GM12875 (cell line): ENCODE results near the gene ZDHHC11B.
"Not testable (repeated sequence)": the region's sequence is repeated elsewhere in the genome, so short reads cannot be mapped to it uniquely, and the experiment has no call there.

Source experiments
- H3K4me3 ChIP-seq: one replicate; pipeline ENCODE4 v1.5.1; 2011; ENCODE audit warnings: low read depth, low read length, control low read depth
- TF ChIP-seq, protein P1 (sequence below): IDR thresholded peaks from 2 replicates; pipeline ENCODE4 v1.5.1; 2011; ENCODE audit warnings: low read depth, mild to moderate bottlenecking, control low read depth, inconsistent platforms, low read length, moderate library complexity, borderline replicate concordance; ENCODE audit not compliant: insufficient read depth

The ZDHHC11B gene

GRCh38 chr5:691817-692528 lies 92.6 kb downstream of the ZDHHC11B start:
- no peak overlapping the region for H3K4me3 ChIP-seq
- TF ChIP-seq, protein P1, sequence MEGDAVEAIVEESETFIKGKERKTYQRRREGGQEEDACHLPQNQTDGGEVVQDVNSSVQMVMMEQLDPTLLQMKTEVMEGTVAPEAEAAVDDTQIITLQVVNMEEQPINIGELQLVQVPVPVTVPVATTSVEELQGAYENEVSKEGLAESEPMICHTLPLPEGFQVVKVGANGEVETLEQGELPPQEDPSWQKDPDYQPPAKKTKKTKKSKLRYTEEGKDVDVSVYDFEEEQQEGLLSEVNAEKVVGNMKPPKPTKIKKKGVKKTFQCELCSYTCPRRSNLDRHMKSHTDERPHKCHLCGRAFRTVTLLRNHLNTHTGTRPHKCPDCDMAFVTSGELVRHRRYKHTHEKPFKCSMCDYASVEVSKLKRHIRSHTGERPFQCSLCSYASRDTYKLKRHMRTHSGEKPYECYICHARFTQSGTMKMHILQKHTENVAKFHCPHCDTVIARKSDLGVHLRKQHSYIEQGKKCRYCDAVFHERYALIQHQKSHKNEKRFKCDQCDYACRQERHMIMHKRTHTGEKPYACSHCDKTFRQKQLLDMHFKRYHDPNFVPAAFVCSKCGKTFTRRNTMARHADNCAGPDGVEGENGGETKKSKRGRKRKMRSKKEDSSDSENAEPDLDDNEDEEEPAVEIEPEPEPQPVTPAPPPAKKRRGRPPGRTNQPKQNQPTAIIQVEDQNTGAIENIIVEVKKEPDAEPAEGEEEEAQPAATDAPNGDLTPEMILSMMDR, result no peak

DNA sequence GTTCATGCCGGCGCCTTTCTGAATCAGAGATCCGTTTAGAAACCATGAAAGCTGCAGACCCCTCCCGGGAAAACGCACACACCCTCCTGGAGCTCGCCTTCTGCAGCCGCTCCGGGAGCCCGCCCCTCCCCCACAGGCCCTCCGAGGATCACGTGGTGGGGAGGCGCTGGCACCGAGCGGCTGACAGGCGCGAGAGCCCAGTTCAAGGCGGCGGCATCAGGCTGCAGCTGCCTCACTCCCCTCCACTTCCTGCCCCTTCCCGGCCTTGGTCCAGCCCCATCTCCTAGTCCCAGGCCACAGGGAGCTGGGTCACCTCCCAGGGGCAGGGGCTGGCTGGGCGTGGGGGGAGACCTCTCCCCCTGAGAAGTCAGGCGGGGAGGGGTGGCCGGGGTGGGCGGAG lies 93.5 kb downstream of the ZDHHC11B start:
- not testable (repeated sequence) for H3K4me3 ChIP-seq

DNA sequence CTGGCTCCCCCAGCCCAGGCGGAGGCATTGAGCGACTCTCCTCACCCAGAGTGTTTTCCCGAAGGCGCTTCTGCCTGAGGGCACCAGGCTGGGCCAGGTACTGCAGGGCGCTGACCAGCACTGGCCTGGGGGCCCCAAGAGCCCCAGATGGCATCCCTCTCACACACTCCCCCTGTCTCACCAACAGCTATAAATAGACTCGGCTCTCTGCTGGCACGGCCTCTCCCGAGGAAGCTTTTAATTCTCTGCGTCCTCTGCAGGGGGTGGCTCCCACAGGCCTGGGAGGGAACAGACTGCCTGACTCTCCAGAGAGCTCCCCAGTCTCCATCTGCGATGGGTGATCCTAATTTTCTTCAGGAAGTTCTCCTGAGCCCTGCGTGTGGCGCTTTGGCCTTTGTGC lies 94.2 kb downstream of the ZDHHC11B start:
- H3K4me3 ChIP-seq, result not testable (repeated sequence)

GRCh38 chr5:688348-689010 lies 96.0 kb downstream of the ZDHHC11B start:
- H3K4me3 ChIP-seq, result not testable (repeated sequence)

GRCh38 chr5:686936-687335 lies 97.6 kb downstream of the ZDHHC11B start:
- not testable (repeated sequence) for H3K4me3 ChIP-seq

GRCh38 chr5:686172-686523 lies 98.4 kb downstream of the ZDHHC11B start:
- H3K4me3 ChIP-seq, result not testable (repeated sequence)

DNA sequence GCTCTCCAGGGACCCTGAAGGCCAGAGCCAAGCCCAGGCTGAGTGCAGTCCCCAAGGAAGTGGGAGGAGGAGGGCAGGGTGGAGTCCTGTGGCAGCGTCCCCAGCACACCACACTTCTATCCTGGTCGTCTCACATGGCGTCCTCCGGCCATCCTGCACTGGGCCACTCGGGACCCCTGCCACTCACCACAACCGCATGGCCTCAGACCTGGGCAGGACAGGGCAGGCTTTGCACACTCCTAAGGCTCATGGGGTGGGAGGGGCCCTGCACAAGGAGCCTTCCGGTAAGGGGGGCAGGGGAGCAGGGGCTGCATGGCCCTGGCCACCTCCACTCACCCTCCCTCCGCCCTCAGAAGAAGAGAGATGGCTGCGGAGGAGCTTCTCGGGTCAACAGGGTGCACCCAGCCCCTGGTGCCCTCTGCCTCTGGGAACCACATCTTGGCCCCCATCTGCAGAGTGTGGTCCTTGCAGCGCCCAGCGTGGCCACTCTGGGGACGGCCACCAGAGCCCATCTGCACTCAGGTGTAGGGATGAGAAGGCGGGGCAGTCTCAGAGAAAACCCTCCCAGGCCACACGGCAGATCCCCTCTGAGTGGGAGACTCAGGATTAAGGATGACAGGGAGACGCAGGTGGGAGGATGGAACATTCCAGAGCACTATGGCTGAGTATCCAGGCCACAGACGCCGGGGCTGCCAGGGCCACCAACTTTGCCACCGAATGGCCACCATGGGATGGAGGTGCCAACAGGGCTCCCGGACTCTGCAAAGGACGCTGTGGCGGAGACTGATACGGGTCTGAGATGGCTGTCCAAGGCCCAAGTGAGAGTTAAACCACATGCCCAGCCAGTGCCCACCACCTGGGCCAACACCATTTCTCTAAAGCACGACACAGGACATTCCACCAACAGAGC lies 99.0 kb downstream of the ZDHHC11B start:
- H3K4me3 ChIP-seq, result no peak overlapping the region
- TF ChIP-seq, protein P1, result no peak

- TF ChIP-seq, protein P1, result no peak
- H3K4me3 ChIP-seq, result no peak overlapping the region
Observed at GRCh38 chr5:684751-685216, 99.7 kb downstream of the ZDHHC11B start.

DNA sequence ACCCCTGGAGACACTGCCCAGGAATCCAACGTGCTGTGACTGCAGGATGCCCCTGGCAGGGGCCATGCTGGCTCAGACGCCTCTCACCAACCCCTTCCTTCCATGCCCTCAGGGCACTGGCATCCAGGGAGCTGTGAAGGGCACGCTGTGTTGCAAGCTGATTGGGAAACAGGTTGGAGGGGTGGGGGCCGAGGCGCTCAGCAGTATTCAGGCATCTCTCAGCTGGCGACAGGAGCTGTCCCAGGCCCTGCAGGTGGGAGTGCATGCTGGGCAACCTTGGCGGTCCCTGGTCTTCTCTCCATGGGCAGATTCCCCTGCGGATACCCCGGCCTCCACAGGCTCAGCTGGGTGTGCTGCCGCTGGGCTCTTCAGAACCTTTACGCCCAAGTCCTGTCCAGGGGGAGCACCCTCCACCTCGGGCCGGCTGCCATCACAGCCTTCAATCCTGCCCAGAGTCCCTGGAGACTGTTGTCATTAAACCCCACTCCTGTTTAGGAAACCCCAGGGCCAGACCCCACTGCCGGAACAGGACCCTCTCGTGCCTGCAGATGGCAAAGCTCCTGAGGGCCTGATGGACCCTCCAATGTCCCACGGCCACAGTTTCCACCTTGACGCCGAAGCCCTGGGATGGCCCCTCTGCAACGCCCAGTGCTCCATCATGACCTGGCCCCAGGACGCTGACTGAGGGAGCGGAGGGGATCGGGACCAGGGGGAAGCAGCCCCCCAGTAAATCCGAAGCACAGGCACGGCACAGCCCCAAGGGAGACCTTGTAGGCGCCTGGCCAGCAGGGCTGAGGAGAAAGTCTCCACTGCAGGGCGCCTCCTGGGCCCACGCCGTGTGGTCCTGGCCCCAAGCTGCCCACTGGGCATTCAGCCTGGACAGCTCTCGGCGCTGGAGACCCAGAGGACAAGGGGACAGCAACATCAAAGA lies 100.7 kb downstream of the ZDHHC11B start:
- TF ChIP-seq, protein P1, result no peak
- H3K4me3 ChIP-seq, result no peak overlapping the region

DNA sequence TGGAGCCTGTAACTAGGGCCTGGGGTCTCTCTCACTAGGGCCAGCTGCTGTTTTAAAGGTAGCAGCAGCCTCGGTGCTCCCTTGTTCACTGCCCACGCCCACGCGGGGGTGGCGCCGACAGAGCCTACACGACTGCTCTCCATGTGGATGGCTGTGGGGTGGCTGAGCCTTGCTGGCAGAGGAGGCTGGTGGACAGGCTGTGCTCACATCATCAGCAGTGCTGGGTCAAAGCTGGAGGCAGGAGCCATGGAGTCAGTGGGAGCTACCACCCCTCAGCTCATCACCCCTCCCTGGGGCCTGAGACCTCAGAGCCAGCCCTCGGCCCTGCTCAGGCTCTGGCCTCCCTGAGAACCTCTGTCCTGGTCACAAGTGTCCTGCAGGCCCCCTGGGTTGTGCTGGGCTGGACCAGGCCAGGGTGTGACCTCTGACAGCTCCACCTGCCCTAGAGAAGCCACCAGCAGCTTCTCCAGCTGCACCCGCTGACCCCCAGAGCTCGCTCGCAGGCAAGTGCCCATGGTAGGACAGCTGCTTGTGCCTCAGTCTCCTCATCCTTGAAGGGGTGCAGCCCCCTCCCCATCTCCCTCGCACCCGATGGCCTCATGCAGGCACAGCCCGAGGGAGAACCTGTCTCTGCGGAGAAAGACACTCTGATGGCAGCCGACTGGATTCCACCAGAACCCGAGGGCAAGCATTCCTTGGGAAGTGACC lies 101.7 kb downstream of the ZDHHC11B start:
- H3K4me3 ChIP-seq, result not testable (repeated sequence)

DNA sequence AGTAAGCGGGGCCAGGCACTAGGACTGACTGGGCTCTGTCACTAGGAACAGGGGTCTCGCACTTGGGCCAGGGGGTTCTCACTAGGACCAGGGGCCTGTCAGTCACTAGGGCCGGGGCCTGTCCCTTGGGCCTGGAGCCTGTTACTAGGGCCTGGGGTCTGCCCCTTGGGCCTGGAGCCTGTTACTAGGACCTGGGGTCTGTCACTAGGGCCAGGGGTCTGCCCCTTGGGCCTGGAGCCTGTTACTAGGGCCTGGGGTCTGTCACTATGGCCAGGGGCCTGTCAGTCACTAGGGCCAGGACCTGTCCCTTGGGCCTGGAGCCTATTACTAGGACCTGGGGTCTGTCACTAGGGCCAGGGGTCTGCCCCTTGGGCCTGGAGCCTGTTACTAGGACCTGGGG lies 102.3 kb downstream of the ZDHHC11B start:
- not testable (repeated sequence) for H3K4me3 ChIP-seq

DNA sequence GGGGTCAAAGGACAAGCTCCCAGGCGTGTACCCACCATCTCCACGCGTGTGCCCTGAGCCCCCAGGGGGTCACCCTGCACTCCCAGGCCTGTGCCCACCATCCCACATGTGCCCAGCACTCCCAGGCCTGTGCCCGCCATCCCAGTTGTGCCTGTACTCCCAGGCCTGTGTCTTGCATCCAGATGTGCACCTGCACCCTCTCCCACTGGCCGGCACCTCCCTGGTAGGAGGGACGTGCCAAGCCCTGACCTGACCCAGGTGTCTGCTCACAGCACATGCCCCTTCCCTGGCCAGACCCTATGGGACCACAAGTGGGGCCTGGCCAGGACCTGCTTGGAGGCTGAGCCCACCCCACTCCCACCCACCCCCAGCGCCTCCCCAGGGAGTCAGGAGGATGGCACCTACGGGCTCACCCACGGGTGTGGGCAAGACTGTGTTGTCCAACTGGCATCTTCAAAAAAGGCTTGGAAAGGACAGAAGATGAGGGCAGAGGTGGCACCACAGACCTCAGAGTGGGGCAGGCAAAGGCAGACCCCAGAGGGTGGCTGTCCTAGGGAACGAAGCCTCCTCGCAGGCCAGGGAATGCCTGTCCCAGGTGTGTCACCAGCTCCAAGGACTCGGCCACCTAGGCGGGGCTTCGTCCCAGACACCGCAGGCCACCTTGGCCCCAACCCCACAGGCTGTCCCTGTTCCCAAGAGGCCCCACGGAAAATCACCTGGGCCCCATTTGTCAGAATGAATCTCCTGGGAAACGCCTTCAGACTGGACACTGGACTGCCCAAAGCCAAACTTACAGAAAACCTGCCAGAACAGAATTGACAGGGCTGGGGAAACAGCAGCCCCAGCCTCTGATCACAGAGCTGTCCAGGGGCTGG lies 103.0 kb downstream of the ZDHHC11B start:
- H3K4me3 ChIP-seq, result not testable (repeated sequence)
